Activated CD8-positive, alpha-beta T cell treated with anti-CD3 and anti-CD28 coated beads for 36 hours (primary cell): Measurements from ENCODE around the gene APOO. TPM values are rescaled to one million over a fixed set of nuclear protein-coding genes. Genes with fewer than 3 reads are reported as not detected.

ENCODE experiments used
- ATAC-seq: fragments of 200-7000 bp; cut with Tn5 transposase; one replicate; pipeline ENCODE4 v1.10.0; 2021; ENCODE audit warnings: mild to moderate bottlenecking, moderate library complexity
- CTCF ChIA-PET: fragments of 350-600 bp; sonication (Branson Sonifier 250); formaldehyde crosslinking; loops from one replicate; lab custom pipeline; 2021; ENCODE audit warnings: antibody characterized with exemption; lab: Charles Lee
- POLR2A ChIA-PET: fragments of 350-600 bp; sonication (Branson Sonifier 250); formaldehyde crosslinking; loops from one replicate; lab custom pipeline; 2021; ENCODE audit warnings: antibody characterized with exemption; lab: Charles Lee
- DNase-seq: peaks from one replicate; pipeline ENCODE4 v3.0.0-alpha.2; 2020
- H3K27ac Mint-ChIP-seq: one replicate; pipeline ENCODE4 v1.8.0; 2021; ENCODE audit warnings: mild to moderate bottlenecking, mixed read lengths
- H3K27me3 Mint-ChIP-seq: one replicate; pipeline ENCODE4 v1.8.0; 2021; ENCODE audit warnings: mixed read lengths
- H3K36me3 Mint-ChIP-seq: one replicate; pipeline ENCODE4 v1.8.0; 2021; ENCODE audit warnings: low read depth, mixed read lengths
- H3K4me1 Mint-ChIP-seq: one replicate; pipeline ENCODE4 v1.8.0; 2021; ENCODE audit warnings: low read depth, mixed read lengths
- H3K4me3 Mint-ChIP-seq: one replicate; pipeline ENCODE4 v1.8.0; 2021; ENCODE audit warnings: mild to moderate bottlenecking, moderate library complexity, mixed read lengths
- H3K9me3 Mint-ChIP-seq: one replicate; pipeline ENCODE4 v1.8.0; 2021; ENCODE audit warnings: mixed read lengths
- intact Hi-C: fragments of 100-400 bp; cut with micrococcal nuclease; formaldehyde crosslinking; loops from one replicate; pipeline ENCODE4 v1.10.0; 2022
- total RNA-seq, 2 experiments: library from RNA; stranded (reverse); gene quantifications; one replicate each; pipeline ENCODE4 v1.2.3, GENCODE V29; 2021
- TF ChIP-seq, protein P1 (sequence below): fragments of 200-600 bp; IDR thresholded peaks from one replicate; pipeline ENCODE4 v1.8.0; 2022; ENCODE audit warnings: antibody characterized with exemption, mild to moderate bottlenecking

The APOO gene
- total RNA-seq = 10 to 100 TPM; 34.1 to 35.7 TPM

DNA sequence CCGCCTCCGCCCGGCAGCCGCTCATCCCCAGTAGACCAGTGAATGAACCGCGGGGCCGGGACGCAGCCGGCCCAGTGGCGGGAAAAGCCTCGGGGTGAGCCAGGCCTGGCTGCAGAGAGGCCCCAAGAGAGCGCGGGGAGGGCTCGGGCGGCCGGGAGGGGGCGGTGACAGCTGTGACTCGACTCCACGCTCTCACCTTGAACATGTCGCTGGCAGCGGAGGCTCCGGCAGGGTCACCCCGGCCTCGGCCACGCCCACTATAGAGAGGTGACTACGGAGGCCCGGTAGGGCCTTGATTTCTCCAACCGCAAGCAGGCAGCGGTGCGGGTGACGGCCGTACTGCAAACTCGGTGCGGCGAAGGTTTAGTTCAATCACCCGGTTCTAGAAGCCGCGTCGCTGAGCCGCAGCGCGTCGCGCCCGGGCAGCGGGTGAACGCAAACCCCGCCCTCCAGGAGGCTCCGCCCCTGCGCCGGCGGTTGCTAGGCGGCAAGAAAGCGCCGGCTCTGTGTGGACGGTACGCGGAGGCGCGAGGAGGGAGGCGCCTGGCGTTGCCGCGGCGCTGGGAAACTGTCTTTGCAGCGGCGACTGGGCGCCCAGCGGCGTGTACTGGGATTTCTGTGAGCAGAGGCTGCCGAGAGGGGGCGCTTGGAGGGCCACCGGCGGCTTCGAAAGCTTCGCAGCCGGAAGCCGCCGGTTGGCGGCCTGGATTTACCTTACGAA, at the start of gene APOO, which contains the start of gene CXorf58:
APOO (minus strand) TSS at position 441 of the 721 bp plus-strand sequence; CDS start at position 205, 236 bp downstream.
CXorf58 (plus strand) TSS at position 509 of the 721 bp plus-strand sequence. CDS start 2,297 bp downstream, outside the sequence.
- ATAC-seq = peak; percentile 92
- TF ChIP-seq, protein P1, sequence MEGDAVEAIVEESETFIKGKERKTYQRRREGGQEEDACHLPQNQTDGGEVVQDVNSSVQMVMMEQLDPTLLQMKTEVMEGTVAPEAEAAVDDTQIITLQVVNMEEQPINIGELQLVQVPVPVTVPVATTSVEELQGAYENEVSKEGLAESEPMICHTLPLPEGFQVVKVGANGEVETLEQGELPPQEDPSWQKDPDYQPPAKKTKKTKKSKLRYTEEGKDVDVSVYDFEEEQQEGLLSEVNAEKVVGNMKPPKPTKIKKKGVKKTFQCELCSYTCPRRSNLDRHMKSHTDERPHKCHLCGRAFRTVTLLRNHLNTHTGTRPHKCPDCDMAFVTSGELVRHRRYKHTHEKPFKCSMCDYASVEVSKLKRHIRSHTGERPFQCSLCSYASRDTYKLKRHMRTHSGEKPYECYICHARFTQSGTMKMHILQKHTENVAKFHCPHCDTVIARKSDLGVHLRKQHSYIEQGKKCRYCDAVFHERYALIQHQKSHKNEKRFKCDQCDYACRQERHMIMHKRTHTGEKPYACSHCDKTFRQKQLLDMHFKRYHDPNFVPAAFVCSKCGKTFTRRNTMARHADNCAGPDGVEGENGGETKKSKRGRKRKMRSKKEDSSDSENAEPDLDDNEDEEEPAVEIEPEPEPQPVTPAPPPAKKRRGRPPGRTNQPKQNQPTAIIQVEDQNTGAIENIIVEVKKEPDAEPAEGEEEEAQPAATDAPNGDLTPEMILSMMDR = peak; percentile 58
- Mint-ChIP-seq H3K36me3 (no peaks in the 10 kb centered on the region), H3K27ac (peak within 1 kb of the TSS; percentile 91), H3K4me3 (peak within 1 kb of the TSS; percentile 78), H3K9me3 (no peaks in the 10 kb centered on the region), H3K4me1 (peaks cover 19% of the 10 kb centered on the region), H3K27me3 (no peaks in the 10 kb centered on the region)
- peak; percentile 92 for DNase-seq
- ChIA-PET CTCF (interaction anchor here (0.7 to 5.3 kb wide), 9 partner anchors 26 to 335 kb away, joined by 3 to 42 read pairs (median 5); partner anchors contain the start of genes EIF2S3 and SAT1), POLR2A (interaction anchor here (1.1 to 2.1 kb wide), 6 partner anchors 77 to 164 kb away, joined by 3 to 6 read pairs (median 3); partner anchors contain the start of genes ACOT9 and SAT1)
- intact Hi-C loops = loop anchor here (1.0 to 10.0 kb wide), 3 partner anchors 46 to 147 kb away; partner anchors contain the start of genes EIF2S3 and KLHL15

DNA sequence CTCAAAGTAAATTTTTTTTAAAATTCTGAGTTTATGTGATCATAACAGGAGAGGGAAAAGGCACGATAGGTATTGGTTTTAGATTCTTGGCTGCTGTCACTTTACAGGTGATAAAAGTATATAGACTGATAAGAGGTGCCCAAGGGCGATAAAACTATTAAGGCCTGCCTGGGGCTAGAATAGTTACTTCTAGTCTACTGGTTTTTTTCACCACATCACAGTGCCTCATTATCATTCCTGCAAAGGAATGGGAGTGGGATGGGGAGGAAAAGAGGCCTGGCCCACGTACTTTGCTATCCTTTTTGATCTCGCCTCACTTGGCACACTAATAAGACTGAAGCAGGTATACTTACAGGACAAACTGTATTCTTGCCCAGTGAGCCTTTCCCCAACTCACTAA, 46.7 kb upstream of the APOO start:
- TF ChIP-seq, protein P1 = no peak
- ChIA-PET POLR2A (no interaction called here), CTCF (interaction anchor here (1.1 kb wide), 1 partner anchor 49 kb away, joined by 3 read pairs; no protein-coding TSS in a partner anchor)
- Mint-ChIP-seq H3K27ac (peak overlapping the region; percentile 90), H3K27me3 (no peaks in the 10 kb centered on the region), H3K36me3 (no peaks in the 10 kb centered on the region), H3K4me1 (peaks cover 22% of the 10 kb centered on the region), H3K4me3 (no peak overlapping the region), H3K9me3 (no peaks in the 10 kb centered on the region)
- DNase-seq (no peak), ATAC-seq (no peak)
- intact Hi-C loops = loop anchor here (5.0 kb wide), 1 partner anchor 68 kb away; no protein-coding TSS in a partner anchor

DNA sequence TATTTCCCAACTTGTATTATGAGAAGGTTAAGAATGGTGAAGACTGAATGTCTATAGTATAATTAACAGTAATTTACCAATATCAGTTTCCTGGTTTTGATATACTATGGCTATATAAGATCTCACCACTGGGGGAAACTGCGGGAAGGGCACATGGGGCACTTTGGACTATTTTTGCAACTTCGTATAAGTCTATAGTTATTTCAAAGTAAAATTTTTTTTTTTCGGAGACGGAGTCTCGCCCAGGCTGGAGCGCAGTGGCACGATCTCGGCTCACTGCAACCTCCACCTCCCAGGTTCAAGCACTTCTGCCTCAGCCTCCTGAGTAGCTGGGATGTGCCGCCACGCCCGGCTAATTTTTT, 46.2 kb upstream of the APOO start:
- TF ChIP-seq, protein P1 = peak; percentile 27
- CTCF ChIA-PET = interaction anchor here (1.1 kb wide), 1 partner anchor 48 kb away, joined by 3 read pairs; no protein-coding TSS in a partner anchor
- DNase-seq (peak; percentile 33), ATAC-seq (no peak)
- POLR2A ChIA-PET = no interaction called here
- no peaks in the 10 kb centered on the region for H3K27me3 Mint-ChIP-seq
- intact Hi-C loops = loop anchor here (1.0 to 5.0 kb wide), 2 partner anchors 46 to 68 kb away; partner anchors contain the start of gene CXorf58
- peak overlapping the region; percentile 75 for H3K4me3 Mint-ChIP-seq
- no peaks in the 10 kb centered on the region for H3K36me3 Mint-ChIP-seq
- H3K27ac Mint-ChIP-seq = peak overlapping the region; percentile 90
- H3K4me1 Mint-ChIP-seq = peaks cover 19% of the 10 kb centered on the region
- H3K9me3 Mint-ChIP-seq = no peaks in the 10 kb centered on the region

DNA sequence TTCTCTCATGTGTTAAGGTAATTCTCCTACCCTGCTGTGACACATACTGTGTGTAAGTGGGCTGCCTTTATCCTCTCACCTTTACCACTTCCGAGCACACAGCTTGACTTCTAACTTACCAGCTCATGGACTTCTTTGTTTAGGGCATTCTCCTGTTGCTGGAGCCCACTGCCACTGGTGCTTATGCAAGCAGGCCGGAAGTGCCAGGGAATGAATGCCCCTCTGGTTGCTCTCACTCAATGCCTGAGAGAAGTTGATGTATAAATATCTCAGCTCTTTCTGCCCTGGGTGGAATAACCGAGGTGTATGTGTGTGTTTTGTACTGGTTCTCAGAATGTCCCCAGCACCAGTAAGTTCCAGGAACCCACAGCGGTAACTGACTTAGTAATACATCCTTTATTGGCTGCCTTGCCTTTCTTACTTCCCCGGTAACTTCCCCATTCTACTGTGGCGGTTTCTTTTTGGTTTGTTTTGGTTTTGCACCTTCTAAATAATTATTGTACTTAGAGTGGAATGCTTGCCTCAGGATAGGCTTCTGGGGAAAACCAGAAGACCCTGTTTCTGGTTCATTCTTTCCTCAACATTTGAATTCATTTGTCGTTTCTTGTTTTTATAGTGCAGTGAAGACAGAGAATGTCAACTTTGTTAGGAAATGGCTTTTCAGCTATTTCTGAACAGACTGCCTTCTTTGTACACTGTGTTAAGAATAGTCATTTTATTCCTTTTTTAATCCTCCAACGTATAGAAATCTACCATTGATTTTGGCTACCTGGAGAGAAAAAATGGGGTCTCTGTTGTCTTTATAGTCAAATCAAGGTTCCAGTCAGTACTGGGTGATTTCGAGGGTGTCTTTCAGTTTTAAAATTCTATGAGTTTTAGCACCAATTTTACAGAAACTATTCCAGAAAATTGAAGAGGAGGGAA, 45.5 kb upstream of the APOO start:
- Mint-ChIP-seq H3K4me3 (peak overlapping the region; percentile 75), H3K4me1 (peaks cover 15% of the 10 kb centered on the region), H3K9me3 (no peaks in the 10 kb centered on the region), H3K27ac (peak overlapping the region; percentile 90), H3K27me3 (no peaks in the 10 kb centered on the region), H3K36me3 (no peaks in the 10 kb centered on the region)
- peak; percentile 59 for DNase-seq
- ChIA-PET CTCF (interaction anchor here (0.7 to 1.5 kb wide), 2 partner anchors 101 to 102 kb away, joined by 3 to 8 read pairs; partner anchors contain the start of gene EIF2S3), POLR2A (interaction anchor here (1.0 kb wide), 2 partner anchors 71 to 73 kb away, joined by 3 to 5 read pairs; partner anchors contain the start of gene KLHL15)
- TF ChIP-seq, protein P1 = no peak
- ATAC-seq = peak; percentile 89
- intact Hi-C loops = loop anchor here (1.0 to 5.0 kb wide), 2 partner anchors 45 to 69 kb away; partner anchors contain the start of gene CXorf58
